ENCODE results near the gene PPP1R16B. TPM values are rescaled to one million over a fixed set of nuclear protein-coding genes. Genes with fewer than 3 reads are reported as not detected.

Gene PPP1R16B
- total and polyA plus RNA-seq, 10 of the 15 experiments (the other 5 are each of a cell fraction or from before 2014, with no cell fraction given), result 13.4 to 90.2 (median 66.7) TPM

- peak; percentile 19 to 50 (median 38); a peak in 4 of 6 replicates for TF ChIP-seq CTCF (IDR thresholded peaks at IDR 0.05 in 2 of 3, conservative IDR thresholded peaks at IDR 0.05 in 1 of 3; ENCODE audit: control insufficient read depth in 2 of 3, extremely low read depth in 1 of 3, insufficient read depth in 1 of 3, low read depth in 3 of 3, low read length in 3 of 3)
- peak; percentile 98 for TF ChIP-seq USF2 (IDR thresholded peaks at IDR 0.05; ENCODE audit: borderline replicate concordance, low read depth, low read length)
- peak; percentile 84 for TF ChIP-seq E2F4 (IDR thresholded peaks at IDR 0.05; ENCODE audit: low read depth, low read length)
- no peak for TF ChIP-seq HDAC6 (IDR thresholded peaks at IDR 0.05; ENCODE audit: unreplicated experiment)
- no peak for TF ChIP-seq TCF3 (IDR thresholded peaks at IDR 0.05; ENCODE audit: borderline replicate concordance, insufficient read depth, low read depth, low read length)
- TF ChIP-seq DPF2 (IDR thresholded peaks at IDR 0.05), result peak; percentile 90
- peak; percentile 62; the same call in 1 of the 2 replicates for TF ChIP-seq RCOR1 (conservative IDR thresholded peaks at IDR 0.05; ENCODE audit: low read depth, low read length)
- peak; percentile 98 for TF ChIP-seq NR2F1 (conservative IDR thresholded peaks at IDR 0.05)
- no peak for TF ChIP-seq BMI1 (IDR thresholded peaks at IDR 0.05; ENCODE audit: borderline replicate concordance)
- TF ChIP-seq PAX8 (IDR thresholded peaks at IDR 0.05), result no peak
- no peak for TF ChIP-seq BCL11A (IDR thresholded peaks at IDR 0.05; ENCODE audit: low read depth, low read length)
- no peak for TF ChIP-seq MYB (IDR thresholded peaks at IDR 0.05; ENCODE audit: borderline replicate concordance, low read depth, low read length)
- peak; percentile 63 for TF ChIP-seq NBN (IDR thresholded peaks at IDR 0.05)
- 0 out of 2 replicates have a peak, but pooled peaks have one; percentile 30 for TF ChIP-seq RUNX3 (IDR thresholded peaks at IDR 0.05; ENCODE audit: low read length)
- no peak for TF ChIP-seq CBX3 (IDR thresholded peaks at IDR 0.05; ENCODE audit: borderline replicate concordance, low read depth)
- no peak for TF ChIP-seq RFX5 (IDR thresholded peaks at IDR 0.05; ENCODE audit: low read depth, low read length)
- peak; percentile 71; the same call in 1 of the 2 replicates for TF ChIP-seq NFYB (IDR thresholded peaks at IDR 0.05; ENCODE audit: insufficient read depth, low read depth, low read length)
- TF ChIP-seq RAD21 (IDR thresholded peaks at IDR 0.05; ENCODE audit: insufficient read depth, low read depth, low read length), result peak; percentile 45; the same call in 1 of the 2 replicates
- no peak for TF ChIP-seq SMAD1 (IDR thresholded peaks at IDR 0.05; ENCODE audit: low read depth, partially characterized antibody)
- 0 out of 4 replicates have a peak, but pooled peaks of 1 of the 2 experiments have one; percentile 4 for TF ChIP-seq SRF (IDR thresholded peaks at IDR 0.05; ENCODE audit: low read depth in 2 of 2, low read length in 2 of 2)
- peak; percentile 58; the same call in 1 of the 2 replicates for TF ChIP-seq TAF1 (IDR thresholded peaks at IDR 0.05; ENCODE audit: borderline replicate concordance, low read depth, low read length)
- no peak for TF ChIP-seq ZNF24 (IDR thresholded peaks at IDR 0.05)
- peak; percentile 87 for TF ChIP-seq IKZF1 (conservative IDR thresholded peaks at IDR 0.05)
- no peak for TF ChIP-seq YBX1 (IDR thresholded peaks at IDR 0.05)
- peak; percentile 53 for TF ChIP-seq POLR2AphosphoS2 (IDR thresholded peaks at IDR 0.05; ENCODE audit: low read depth, low read length)
- TF ChIP-seq ZBED1 (IDR thresholded peaks at IDR 0.05; ENCODE audit: borderline replicate concordance), result no peak
- TF ChIP-seq IKZF2 (IDR thresholded peaks at IDR 0.05), result no peak; a peak in 1 of 4 replicates
- TF ChIP-seq FOXM1 (IDR thresholded peaks at IDR 0.05; ENCODE audit: low read depth, low read length), result no peak
These were observed 156.8 kb downstream of the PPP1R16B start, which contains the start of gene DHX35 (continued) for GRCh38 chr20:38962044-38962927.

All from GM12878 (cell line).